BLaER1 treated with 17β-estradiol and CSF1 and Interleukin-3, amounts not matched to agents 10 nM and 100 nM (cell line): ENCODE data around the gene MOV10L1.
A peak's percentile ranks its signal among the peaks of the same experiment; 100 is the strongest.

Experiments used
- H3K27ac ChIP-seq, 11 experiments: shearing (Covaris generic); formaldehyde crosslinking; 2 replicates each; pipeline ENCODE4 v1.8.1; 2022
- H3K27me3 ChIP-seq, 11 experiments: shearing (Covaris generic); formaldehyde crosslinking; 2 replicates each; pipeline ENCODE4 v1.8.1; 2022
- H3K36me3 ChIP-seq, 11 experiments: shearing (Covaris generic); formaldehyde crosslinking; 2 replicates each; pipeline ENCODE4 v1.8.1; 2022
- H3K4me1 ChIP-seq, 10 experiments: shearing (Covaris generic); formaldehyde crosslinking; 2 replicates each; pipeline ENCODE4 v1.8.1; 2022
- H3K4me2 ChIP-seq, 11 experiments: shearing (Covaris generic); formaldehyde crosslinking; 2 replicates each; pipeline ENCODE4 v1.8.1; 2022
- H3K4me3 ChIP-seq, 10 experiments: shearing (Covaris generic); formaldehyde crosslinking; 2 replicates each; pipeline ENCODE4 v1.8.1; 2022
- H3K9ac ChIP-seq, 11 experiments: shearing (Covaris generic); formaldehyde crosslinking; 2 replicates each; pipeline ENCODE4 v1.8.1; 2022
- H3K9me3 ChIP-seq, 11 experiments: shearing (Covaris generic); formaldehyde crosslinking; replicated peaks in 1 of 11; 2 replicates each; pipeline ENCODE4 v1.8.1; 2022
- H4K20me1 ChIP-seq, 11 experiments: shearing (Covaris generic); formaldehyde crosslinking; 2 replicates each; pipeline ENCODE4 v1.8.1; 2022
- Cebpa-rat ChIP-seq, 11 experiments: shearing (Covaris generic); IDR thresholded peaks; 2 replicates each; pipeline ENCODE4 v1.8.1; 2022

The MOV10L1 gene

GRCh38 chr22:50101870-50102565, 12.2 kb downstream of the MOV10L1 start:
- Histone ChIP-seq H4K20me1 (no peaks in the 10 kb centered on the region), H3K4me1 (peaks cover 30 to 57% (median 45%) of the 10 kb centered on the region in 10 experiments), H3K9ac (peak overlapping the region in 3 of 11 experiments; percentile 17 to 39 (median 18); a peak in 2 of 22 replicates), H3K4me2 (peak overlapping the region; percentile 3 to 84 (median 65); a peak in 20 of 22 replicates), H3K27ac (peak overlapping the region in 3 of 11 experiments; percentile 12 to 33 (median 21); a peak in 4 of 22 replicates), H3K4me3 (no peak overlapping the region), H3K27me3 (no peaks in the 10 kb centered on the region), H3K9me3 (no peaks in the 10 kb centered on the region), H3K36me3 (no peaks in the 10 kb centered on the region)
- no peak for TF ChIP-seq Cebpa-rat (IDR thresholded peaks at IDR 0.05)

- no peak for TF ChIP-seq Cebpa-rat (IDR thresholded peaks at IDR 0.05)
- Histone ChIP-seq H3K9me3 (no peaks in the 10 kb centered on the region), H3K36me3 (no peaks in the 10 kb centered on the region), H3K4me2 (peak overlapping the region; percentile 26 to 84 (median 65); a peak in 21 of 22 replicates), H3K9ac (no peak overlapping the region), H3K27me3 (no peaks in the 10 kb centered on the region), H3K4me1 (peaks cover 30 to 57% (median 45%) of the 10 kb centered on the region in 10 experiments), H3K27ac (no peak overlapping the region; a peak in 1 of 22 replicates), H3K4me3 (no peak overlapping the region), H4K20me1 (no peaks in the 10 kb centered on the region)
Observed at GRCh38 chr22:50102946-50103345, 13.1 kb downstream of the MOV10L1 start.

GRCh38 chr22:50104141-50104544, 14.3 kb downstream of the MOV10L1 start:
- Histone ChIP-seq H3K9ac (no peak overlapping the region), H3K36me3 (no peaks in the 10 kb centered on the region), H3K4me2 (peak overlapping the region in 7 of 11 experiments; percentile 0 to 44 (median 19); a peak in 7 of 22 replicates), H3K27ac (no peak overlapping the region), H4K20me1 (no peaks in the 10 kb centered on the region), H3K4me3 (no peak overlapping the region), H3K4me1 (peaks cover 30 to 57% (median 45%) of the 10 kb centered on the region in 10 experiments), H3K27me3 (no peaks in the 10 kb centered on the region), H3K9me3 (no peaks in the 10 kb centered on the region)
- TF ChIP-seq Cebpa-rat (IDR thresholded peaks at IDR 0.05), result no peak

- H3K4me1 ChIP-seq, result peaks cover 30 to 57% (median 45%) of the 10 kb centered on the region in 10 experiments
- H3K9ac ChIP-seq, result peak overlapping the region in 3 of 11 experiments; percentile 37 to 39 (median 37); a peak in 4 of 22 replicates
- H3K27me3 ChIP-seq, result no peaks in the 10 kb centered on the region
- peak overlapping the region in 5 of 11 experiments; percentile 3 to 40 (median 22); a peak in 7 of 22 replicates for H3K27ac ChIP-seq
- H3K9me3 ChIP-seq, result no peaks in the 10 kb centered on the region
- no peak for TF ChIP-seq Cebpa-rat (IDR thresholded peaks at IDR 0.05)
- H3K4me3 ChIP-seq, result peak overlapping the region in 1 of 10 experiments; percentile 6; a peak in 1 of 20 replicates
- H4K20me1 ChIP-seq, result no peaks in the 10 kb centered on the region
- H3K36me3 ChIP-seq, result no peaks in the 10 kb centered on the region
- peak overlapping the region; percentile 58 to 94 (median 64) for H3K4me2 ChIP-seq
Observed at GRCh38 chr22:50105208-50106100, 15.6 kb downstream of the MOV10L1 start.

DNA sequence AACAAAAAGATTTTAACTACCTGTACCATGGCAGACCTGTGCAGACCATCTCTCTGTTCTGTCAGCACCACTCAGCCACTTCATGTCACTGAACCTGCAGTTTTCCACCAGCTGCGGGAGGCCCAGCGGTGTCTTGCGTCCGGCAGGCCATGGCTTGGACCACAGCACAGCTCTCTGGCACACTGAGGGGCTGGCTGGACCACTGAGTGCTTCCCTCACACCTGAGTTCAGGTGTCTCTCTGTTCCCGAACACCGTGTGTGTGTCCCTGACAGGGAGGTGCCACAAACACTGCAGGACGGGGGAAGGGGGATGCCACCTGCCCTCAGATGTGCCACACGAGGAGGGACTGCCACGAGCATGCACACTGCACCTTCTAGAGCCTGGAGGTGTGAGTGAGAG, 17.7 kb downstream of the MOV10L1 start:
- H3K4me3 ChIP-seq, result no peak overlapping the region
- H4K20me1 ChIP-seq, result no peaks in the 10 kb centered on the region
- no peak overlapping the region for H3K4me2 ChIP-seq
- H3K36me3 ChIP-seq, result no peaks in the 10 kb centered on the region
- H3K9ac ChIP-seq, result no peak overlapping the region
- no peaks in the 10 kb centered on the region for H3K27me3 ChIP-seq
- peaks cover 38 to 59% (median 47%) of the 10 kb centered on the region in 10 experiments for H3K4me1 ChIP-seq
- no peak for TF ChIP-seq Cebpa-rat (IDR thresholded peaks at IDR 0.05)
- H3K9me3 ChIP-seq, result no peaks in the 10 kb centered on the region
- H3K27ac ChIP-seq, result no peak overlapping the region

DNA sequence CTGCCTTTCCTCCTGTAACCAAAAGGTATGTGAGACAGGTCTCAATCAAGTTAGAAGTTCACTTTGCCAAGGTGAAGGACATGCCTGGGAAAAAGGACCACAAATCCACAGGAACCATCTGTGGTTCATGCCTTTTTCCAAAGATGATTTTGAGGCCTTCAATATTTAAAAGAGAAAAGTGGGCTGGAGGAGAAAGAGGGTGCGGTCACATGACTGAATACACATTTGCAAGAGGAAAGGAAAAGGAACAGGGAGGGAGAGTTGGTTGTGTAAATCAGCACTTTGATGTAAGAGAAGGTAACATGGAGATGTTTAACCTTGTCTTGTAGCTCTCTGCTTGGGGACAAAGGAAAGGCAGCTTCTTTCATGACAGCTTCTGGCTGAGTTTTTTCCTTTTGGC, 21.2 kb downstream of the MOV10L1 start:
- no peak for TF ChIP-seq Cebpa-rat (IDR thresholded peaks at IDR 0.05)
- H3K9ac ChIP-seq, result no peak overlapping the region
- no peak overlapping the region for H3K4me3 ChIP-seq
- H3K9me3 ChIP-seq, result no peaks in the 10 kb centered on the region
- no peaks in the 10 kb centered on the region for H3K27me3 ChIP-seq
- no peak overlapping the region for H3K27ac ChIP-seq
- H3K4me2 ChIP-seq, result peak overlapping the region in 9 of 11 experiments; percentile 34 to 90 (median 79); a peak in 15 of 22 replicates
- peaks cover 20 to 35% (median 29%) of the 10 kb centered on the region in 10 experiments for H3K4me1 ChIP-seq
- H4K20me1 ChIP-seq, result no peaks in the 10 kb centered on the region
- no peaks in the 10 kb centered on the region for H3K36me3 ChIP-seq

GRCh38 chr22:50112151-50113118, 22.6 kb downstream of the MOV10L1 start:
- Histone ChIP-seq H3K27ac (peak overlapping the region in 10 of 11 experiments; percentile 38 to 76 (median 59); a peak in 19 of 22 replicates), H3K9me3 (no peaks in the 10 kb centered on the region), H3K27me3 (no peaks in the 10 kb centered on the region), H3K4me3 (no peak overlapping the region), H3K4me1 (peaks cover 17 to 30% (median 26%) of the 10 kb centered on the region in 10 experiments), H4K20me1 (no peaks in the 10 kb centered on the region), H3K4me2 (peak overlapping the region; percentile 60 to 90 (median 79)), H3K9ac (peak overlapping the region in 10 of 11 experiments; percentile 6 to 63 (median 46); a peak in 17 of 22 replicates), H3K36me3 (no peaks in the 10 kb centered on the region)
- no peak for TF ChIP-seq Cebpa-rat (IDR thresholded peaks at IDR 0.05)
